HG03558 (cell line): Measurements from ENCODE around the gene WDR1.
"Not testable (repeated sequence)": the region's sequence is repeated elsewhere in the genome, so short reads cannot be mapped to it uniquely, and the experiment has no call there.

Experiments
- ATAC-seq: cut with Tn5 transposase; IDR thresholded peaks from one replicate; pipeline ENCODE4 v1.9.1; 2021; ENCODE audit warnings: moderate number of reproducible peaks; ENCODE audit not compliant: unreplicated experiment; ENCODE audit errors: extremely low read depth

WDR1 gene

DNA sequence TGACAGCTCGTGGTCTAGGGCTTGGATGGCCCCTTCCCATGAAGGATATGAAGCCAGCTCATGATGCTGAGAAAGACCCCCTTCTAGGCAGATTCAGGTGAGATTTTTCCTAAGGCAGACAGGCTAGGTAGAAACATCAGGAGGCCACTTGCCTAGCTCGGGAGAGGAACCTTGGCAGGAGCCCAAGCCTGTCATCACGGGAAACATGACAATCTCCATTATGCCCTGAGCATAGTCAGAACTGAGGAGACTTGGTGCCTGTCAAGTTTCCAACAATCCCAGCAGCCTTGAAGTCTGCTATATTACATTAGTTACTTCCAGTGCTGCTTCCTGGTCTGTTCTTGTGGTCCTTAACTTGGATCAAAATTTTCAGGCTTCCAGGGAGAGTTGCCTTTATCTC lies 18.7 kb upstream of the WDR1 start:
- no peak for ATAC-seq

- ATAC-seq: no peak
Observed at GRCh38 chr4:10134141-10134540, 17.5 kb upstream of the WDR1 start.

DNA sequence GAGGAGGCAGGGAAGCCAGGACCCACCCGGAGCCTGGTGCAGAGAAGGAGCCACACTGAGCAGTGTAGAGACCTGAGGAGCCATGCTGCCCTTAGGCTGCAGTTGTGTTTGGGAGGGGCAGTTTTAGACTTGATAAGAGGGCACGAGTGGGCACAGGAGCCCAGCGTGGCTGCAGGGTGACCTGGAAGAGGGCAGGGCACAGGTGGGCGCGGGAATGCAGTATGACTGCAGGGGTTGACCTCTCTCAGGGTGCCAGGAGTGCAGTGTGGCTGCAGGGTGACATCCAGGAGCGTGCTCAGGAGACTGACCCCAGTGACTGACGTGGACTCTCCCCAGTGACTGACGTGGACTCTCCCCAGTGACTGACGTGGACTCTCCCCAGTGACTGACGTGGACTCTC lies 14.6 kb upstream of the WDR1 start:
- ATAC-seq: no peak

DNA sequence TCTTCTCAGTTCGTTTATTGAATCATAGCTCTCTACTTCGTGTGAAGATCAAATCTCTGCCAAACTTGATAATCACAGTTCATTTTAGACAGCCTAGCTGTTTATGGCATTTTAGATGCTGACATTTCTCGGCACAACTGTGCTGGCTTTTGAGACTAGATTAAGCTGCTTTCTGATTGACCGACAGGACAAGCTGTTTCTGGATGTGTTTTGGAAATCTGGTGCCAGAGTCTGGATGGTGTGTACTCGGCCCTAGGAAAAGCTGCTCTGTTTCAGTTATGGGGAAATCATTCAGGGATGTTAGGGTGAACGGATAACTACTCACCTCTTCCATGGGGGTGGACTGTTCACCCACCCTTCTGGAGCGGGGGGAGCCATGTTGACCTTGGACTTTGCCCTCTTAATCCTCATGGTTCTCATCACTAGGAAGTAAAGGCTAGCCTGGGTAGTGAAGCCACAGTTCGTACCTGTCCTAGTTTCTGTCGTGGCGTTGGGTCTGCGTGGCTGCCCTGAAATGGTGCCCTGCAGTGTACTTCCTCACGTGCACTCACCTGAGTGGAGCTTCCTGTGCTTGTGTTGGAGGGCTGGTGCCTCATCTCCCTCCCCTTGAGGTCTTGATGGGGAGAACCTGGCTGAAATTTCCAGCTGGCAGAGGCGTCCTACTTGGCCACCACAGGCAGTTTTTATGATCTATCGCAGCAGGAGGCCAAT lies 13.7 kb upstream of the WDR1 start:
- no peak for ATAC-seq

- ATAC-seq: no peak
Observed at GRCh38 chr4:10129196-10130177, 12.9 kb upstream of the WDR1 start.

- ATAC-seq: no peak
Observed at GRCh38 chr4:10128761-10129160, 12.2 kb upstream of the WDR1 start.

DNA sequence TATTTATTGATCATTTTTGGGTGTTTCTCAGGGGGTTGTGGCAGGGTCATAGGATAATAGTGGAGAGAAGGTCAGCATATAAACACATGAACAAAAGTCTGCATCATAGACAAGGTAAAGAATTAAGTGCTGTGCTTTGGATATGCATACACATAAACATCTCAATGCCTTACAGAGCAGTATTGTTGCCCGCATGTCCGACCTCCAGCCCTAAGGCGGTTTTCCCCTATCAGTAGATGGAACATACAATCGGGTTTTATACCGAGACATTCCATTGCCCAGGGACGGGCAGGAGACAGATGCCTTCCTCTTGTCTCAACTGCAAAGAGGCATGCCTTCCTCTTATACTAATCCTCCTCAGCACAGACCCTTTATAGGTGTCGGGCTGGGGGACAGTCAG lies 10.9 kb upstream of the WDR1 start:
- not testable (repeated sequence) for ATAC-seq

GRCh38 chr4:10124167-10124930 lies 7.8 kb upstream of the WDR1 start:
- ATAC-seq: no peak

- no peak for ATAC-seq
Observed at GRCh38 chr4:10123227-10124101, 6.9 kb upstream of the WDR1 start.

- no peak for ATAC-seq
Observed at GRCh38 chr4:10122236-10122932, 5.8 kb upstream of the WDR1 start.

DNA sequence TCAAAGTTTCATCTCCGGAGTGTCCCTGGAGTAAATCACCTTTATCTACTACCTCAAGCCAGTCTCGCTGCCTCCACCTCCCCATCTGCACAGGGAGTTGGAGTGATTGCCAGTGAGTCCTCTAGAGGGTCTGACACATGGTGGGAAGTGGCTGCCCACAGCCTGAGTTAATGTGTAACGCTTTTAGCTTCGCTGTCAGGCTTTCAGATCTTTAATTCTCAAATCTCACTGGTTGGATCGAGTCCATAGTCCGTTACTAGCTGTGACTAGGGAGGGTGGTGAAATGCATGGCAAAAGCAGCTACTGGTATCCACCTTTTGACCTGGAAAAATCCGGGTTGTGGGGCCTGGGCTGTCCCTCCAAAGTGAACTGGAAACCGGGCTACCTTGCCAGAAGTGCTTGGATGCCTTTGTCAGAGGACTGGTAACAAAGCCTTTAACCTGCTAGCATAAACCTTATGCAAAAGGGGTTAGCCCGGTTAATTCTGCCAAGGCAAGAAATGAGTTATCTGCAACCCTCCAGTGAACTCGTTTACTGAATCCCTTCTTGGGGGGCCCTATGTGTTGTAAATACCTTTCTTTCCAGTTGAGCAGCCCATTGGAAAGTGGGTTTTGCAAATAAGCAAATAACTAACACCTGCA lies 5.1 kb upstream of the WDR1 start:
- no peak for ATAC-seq

GRCh38 chr4:10120943-10121567 lies 4.5 kb upstream of the WDR1 start:
- ATAC-seq: no peak

DNA sequence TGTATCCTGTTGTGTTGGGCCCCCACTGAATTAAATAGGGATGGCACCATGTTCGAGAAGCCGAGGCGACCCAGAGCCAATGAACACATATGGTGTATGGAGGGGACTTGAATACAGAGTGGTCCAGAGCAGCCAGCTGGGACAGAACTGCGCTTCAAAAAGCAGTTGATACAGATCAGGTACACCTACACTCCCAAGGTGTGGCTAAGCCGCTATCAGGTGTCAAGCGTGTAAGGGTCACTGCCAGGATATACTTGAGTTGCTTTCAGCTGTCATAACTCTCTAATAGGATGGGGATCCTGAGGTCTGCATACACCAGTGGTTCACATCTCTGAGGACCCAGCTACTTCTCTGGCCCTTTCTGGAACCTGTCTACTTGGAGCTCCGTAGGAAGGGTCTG lies 3.2 kb upstream of the WDR1 start:
- no peak for ATAC-seq

DNA sequence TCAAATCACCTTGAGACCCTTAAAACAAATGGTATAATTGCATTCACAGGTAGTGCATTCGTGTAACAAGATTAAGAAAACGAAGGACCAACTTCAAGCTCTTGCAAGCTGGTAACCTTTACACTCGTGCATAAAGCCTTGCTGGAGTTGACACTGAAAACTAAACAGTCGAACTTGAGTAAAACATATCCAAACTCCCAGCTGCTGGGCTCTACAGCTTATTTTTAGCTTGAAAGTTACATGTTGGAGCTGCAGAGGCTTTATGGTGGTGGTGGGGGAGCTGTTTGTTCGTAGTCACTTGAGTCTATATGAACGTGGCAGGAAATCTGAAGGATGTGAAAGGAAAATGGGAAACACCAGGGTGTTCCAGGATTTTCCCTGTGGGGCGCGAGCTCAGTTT lies 2.7 kb upstream of the WDR1 start:
- no peak for ATAC-seq

- ATAC-seq: no peak
Observed at GRCh38 chr4:10118048-10119004, 1.7 kb upstream of the WDR1 start.

- no peak for ATAC-seq
Observed at GRCh38 chr4:10117359-10118047, 904 bp upstream of the WDR1 start.
